ENCODE measurements around the gene TRIM24. TPM values are rescaled to one million over a fixed set of nuclear protein-coding genes. Genes with fewer than 3 reads are reported as not detected.

TRIM24 gene
- total RNA-seq, 1 donor from 2014 or later, result 18.8 TPM

Other genes with a start within 250 kb of the TRIM24 start
- not detected for gene SVOPL, start 241.1 kb downstream of the TRIM24 start, total RNA-seq